COR-L47 (cell line): ENCODE results near the gene CFAP100.

Experiments used
- DNase-seq: peaks from one replicate; lab custom pipeline; 2025; lab: John Stamatoyannopoulos, UW

The CFAP100 gene

DNA sequence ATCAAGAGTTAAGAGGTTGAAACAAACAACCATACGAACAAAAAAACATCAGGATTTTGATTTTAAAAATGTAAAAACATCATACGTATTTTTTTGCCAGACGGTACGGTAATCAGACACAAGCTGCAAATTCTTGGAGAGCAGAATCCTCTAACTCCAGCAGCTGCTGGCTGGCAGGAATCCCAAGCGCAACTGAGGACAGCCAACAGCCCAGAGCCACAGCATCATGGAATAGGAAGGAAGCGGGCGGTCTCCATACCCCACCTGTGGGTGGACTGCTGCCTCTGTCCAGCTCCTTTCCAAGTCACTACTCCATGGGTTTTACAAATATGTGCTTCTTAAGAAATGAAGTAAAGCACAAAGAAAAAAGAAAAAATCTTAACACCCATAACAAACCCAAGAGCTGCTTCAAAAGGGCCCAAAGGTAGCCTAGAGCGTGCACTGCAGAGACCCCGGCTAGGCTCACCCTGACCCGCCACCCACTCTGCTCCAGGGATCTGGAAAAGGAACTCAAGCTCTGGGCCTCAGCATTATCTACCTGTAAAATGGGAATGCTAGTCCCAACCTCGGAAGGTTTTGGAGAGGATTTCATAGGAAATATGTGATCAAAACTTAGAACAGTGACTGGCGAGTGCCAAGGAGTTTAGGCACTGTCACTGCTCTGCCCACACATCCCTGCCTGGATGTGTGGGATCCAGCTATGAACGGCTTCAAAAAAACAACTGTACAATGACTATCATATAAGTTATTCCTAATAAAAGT lies 47.6 kb downstream of the CFAP100 start:
- no peak for DNase-seq

DNA sequence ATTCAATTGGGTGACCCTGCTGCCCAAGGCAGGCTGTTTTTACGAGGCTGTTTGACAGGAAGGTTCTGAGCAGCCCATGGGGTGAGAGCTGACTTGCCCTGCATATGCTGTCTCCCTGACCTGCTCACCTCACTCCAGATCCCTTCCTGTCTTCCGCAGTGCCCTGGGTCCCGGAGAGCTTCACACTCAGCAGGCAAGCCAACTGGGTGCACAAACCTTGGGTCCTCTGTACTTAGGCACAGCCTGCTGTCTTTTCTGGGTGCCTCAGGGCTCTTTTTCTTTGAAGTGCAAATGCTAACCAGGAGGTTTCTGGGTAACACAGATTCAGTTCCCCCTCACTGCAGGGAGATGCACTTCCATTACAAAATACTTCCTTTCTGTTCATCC lies 48.1 kb downstream of the CFAP100 start:
- no peak for DNase-seq

DNA sequence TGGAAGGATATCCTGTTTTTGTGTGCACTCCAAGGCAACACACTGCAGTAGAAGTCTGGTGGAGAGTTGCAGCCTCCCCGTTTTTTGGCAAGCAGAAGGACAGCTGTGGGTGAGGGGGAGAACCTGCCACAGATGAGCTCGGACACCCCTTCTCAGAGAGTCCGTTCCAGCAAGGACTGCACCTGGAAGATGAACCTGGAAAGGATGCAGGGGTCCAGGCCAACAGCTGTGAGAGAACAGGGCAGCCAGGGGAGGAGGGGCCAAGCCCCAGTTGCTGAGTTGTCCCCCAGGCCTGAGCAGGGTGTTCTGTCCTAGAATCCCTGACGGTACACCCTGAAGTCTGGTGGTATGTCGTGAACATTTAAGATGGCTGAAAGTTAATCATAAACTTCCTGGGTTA lies 50.8 kb downstream of the CFAP100 start:
- DNase-seq: no peak

DNA sequence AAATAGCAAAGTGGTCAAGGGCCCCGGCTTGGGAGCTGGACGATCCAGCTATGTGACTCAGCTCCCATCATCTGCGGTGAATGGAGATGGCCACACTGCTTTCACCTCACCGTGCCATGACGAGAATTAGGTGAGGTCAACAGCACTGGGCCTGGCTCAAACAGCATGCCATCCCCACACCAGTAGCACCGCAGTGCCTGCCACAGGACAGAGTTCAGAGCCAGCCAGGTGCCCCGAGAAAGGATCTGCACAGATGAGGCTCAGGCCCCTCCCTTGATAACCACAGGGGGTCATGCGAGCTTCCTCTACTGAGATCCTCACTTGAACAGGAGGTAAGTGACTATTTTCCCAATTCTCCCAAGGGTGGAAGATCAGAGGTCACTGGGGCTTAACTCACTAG lies 51.6 kb downstream of the CFAP100 start:
- no peak for DNase-seq

DNA sequence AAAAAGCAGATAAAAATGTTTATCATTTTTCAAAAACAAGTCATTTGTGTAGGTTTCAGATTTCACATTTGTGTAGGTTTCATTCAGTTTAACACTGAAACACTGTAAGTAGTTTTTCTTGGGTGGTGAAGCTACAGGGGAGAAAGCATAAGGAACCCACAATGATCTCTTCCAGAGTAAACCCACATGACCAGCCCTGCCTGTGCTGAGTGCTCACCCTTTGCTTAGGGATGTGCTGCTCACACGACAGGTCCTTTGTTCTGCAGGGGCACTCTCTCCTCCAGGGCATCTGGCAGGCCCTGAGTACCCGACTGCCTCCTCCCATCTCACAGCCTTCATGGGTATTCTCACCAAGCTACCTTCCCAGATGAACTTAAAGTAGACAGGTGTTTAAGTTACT lies 52.1 kb downstream of the CFAP100 start:
- no peak for DNase-seq

DNA sequence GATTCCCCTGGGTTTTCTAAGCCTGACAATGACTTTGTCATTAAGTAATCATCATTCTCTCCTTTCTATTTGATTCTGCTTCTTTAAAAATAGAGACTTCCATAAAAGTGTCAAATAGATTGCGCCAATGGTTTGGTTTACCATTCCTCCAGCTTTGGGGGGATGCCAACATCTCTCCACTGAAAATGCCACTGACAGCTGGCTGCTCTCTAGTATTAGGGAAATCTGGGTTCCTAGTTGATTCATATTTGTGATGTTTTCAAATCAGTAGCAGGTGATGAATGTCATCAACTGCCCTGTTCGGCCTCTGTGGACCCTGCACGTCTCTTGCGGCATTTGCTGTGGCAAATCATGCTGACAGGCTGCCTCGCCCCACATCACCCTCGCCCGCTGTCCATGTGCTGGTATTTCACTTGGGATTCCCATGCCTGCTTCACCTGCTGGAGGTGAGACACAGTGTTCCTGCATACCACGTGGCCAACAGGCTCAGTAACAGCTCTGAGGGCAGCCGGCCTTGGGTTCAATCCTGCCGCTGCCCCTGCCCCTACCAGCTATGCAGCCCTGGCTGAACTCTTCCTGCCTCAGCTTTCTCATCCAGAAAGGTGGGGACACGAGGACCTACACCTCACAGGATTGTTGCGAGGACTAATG lies 52.9 kb downstream of the CFAP100 start:
- no peak for DNase-seq

DNA sequence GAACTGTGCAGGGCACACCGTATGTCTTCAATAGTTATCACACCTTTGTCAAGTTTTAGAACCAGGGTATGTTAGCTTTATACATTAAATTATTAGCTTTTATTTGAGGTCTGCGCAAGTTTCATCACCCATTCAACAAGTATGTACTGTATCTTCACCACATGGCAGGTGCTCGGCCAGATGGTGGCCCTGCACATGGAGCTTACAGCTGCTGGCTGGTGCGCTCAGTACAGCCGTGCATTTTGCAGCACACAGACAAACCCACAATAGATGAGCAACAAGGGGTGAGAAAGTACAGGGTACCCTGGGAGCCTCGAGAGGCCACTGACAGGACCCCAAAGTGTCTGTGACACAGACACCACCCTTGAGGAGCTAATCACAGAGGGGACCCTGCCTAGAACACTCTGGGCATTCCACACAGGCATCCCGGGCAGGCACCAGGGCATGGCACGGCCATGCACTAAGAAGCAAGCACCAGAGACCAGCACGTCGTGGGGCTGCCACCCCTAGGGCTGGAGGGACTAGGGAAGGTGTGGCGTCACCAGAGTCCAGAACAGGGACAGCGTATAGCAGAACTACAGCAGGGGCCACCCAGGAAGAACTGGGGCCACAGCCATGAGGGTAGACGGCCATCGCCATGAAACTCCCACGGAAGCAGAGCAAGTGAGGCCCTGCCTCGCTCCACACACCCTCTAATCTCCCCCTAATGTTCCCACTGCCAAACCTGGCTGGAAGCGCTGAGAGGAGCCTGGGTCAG lies 53.6 kb downstream of the CFAP100 start:
- no peak for DNase-seq

DNA sequence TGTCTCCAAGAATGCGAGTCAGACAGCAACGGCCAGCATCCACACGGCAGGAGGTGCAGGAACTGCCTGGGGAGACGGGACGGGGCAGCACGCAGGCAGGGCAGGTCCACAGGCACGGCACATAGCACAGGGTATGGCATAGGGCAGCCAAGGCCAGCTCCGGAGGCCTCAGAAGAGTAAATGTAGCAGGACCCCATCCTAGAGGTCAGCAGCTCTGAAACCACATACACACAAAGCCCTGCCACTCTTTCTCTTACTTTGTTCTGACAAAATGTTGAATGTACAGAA lies 54.1 kb downstream of the CFAP100 start:
- no peak for DNase-seq

DNA sequence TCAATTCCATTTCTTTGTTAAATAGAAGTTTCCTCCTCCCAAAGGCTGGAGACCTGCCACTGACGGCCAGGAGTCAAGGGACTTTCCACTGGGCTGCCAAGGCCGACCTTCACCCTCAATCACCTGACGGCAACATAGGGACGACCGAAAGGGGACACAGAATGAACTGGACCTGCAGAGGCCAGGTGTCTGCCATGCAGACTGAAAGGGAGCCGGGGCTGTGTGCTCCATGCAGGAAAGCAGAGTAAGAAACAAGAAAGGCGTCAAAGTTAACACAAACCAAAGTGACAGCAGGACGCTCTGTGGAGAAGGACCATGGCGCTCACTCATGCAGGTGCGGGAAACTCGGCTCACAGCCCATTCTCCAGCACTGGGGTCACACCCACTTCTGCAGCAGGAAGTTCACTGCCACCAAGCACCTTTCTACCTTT lies 54.9 kb downstream of the CFAP100 start:
- no peak for DNase-seq

DNA sequence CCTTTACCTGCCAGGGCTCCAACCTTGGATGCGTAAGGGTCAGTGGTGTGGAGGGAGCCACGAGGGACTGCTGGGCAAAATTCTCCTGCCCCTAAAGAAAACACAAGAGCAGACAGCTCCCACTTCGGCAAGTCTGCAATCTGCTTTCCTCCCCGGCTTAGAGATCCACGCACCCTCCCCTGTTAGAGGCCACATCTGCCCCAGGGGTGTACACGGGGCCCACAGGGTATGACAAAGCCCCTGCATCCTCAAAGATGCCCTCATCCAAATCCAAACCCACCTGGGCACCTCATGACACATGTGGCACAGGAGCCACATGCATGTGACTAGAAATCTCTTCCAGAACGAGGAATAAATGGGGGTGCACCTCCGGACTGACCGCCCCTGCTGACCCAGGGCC lies 55.5 kb downstream of the CFAP100 start:
- no peak for DNase-seq

DNA sequence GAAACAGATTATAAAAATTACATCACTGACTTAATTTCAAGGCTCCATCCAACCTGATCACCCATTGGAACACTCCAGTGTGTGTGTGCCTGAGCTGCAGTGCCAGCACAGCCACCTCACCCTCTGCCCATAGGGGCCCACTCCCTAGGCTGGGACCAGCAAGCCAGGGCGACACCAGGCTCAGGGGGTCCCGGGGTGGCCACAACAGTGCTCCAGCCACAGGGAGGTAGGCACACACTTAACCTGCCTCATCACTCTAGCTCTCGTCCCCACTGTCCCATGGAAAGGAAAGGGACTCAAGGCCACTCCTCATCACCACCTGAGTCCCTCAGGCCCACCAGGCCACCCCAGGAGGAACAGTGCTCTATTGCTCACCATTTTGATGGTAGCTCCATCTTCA lies 56.0 kb downstream of the CFAP100 start:
- no peak for DNase-seq

DNA sequence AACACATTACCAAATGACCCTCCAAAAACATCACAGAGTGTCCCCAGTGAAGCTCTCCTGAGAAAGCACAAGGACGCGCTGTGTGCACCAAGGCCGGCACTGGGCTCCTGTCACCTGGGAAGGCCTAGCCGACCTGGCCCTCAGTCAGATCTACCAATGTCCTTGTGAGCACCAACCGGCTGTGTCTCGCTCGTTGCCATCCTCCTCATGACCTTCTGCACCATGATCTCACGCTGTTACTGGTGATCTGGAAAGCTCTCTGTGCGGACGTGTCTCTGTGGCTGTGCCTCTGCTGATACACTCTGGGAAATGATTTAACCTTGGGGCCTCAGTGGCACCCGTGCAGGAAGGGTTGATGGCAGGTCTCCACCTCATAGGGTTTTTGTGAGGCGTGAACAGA lies 56.8 kb downstream of the CFAP100 start:
- no peak for DNase-seq

DNA sequence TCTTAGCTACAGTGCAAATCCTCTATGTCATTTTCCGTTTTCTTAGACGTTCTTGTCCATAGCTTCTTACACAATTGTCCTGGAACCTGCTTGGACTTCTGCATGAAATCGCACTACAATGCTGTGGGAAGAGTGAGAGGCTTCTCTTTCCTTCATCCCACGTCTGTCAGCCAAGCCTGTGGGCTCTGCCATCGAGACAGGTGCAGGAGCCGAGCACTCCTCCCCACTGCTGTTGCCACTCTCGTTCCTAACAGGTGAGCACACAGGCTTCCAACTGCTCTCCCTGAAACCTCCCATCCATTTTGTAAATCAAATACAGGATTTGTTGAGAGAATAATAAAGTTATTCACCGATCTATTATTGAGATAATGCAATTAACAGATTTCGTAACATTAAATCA lies 57.5 kb downstream of the CFAP100 start:
- no peak for DNase-seq

DNA sequence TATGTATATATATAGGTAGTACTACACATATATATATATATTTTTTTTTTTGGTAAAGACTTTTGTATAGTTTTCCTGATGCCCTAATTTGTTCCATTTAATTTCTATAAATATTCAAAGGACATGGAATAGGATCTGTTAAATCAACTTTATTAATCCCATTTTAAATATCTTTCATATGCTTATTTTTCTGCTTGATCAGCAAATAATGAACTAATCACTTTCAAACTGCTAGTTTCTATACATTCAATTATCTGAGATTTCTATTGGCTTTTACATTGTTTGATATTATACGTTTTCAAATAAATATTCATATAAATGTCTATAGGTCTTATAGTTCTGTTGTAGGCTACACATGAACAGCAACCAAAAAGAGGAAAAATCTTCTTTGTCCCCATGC lies 59.3 kb downstream of the CFAP100 start:
- DNase-seq: no peak

DNA sequence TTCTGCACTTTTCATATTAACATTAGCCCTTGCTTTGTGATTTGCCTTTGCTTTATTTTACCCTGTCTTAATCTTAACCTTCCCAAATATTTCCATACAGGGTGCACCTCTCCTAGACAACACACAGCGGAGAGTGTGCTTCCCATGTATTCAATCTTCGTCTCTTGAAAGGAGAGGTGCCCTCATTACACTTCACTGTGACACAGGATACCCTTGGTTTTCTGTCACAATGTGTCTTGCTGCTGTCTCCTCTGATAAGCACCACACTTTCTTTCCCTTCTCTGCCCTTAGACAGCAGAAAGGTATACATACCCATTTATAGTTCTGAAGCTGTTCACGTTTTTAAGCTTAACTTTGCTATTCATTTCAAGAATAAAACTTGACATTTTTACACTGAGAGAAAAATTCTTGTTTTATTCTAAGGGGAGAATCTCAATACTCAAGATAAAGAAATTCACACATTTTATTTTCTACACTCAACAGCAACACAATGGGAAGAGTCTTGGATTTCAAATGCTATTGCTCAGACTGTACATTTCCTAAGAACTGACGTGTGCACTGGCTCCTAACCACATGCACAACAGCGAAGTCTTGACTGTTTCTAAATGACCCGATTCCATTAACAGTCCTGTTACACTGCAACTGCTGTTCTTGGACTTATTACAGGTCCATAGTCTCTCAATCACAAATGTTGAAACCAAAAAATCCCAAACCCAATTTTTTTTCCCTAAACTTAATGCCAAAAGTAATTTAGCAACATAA lies 59.9 kb downstream of the CFAP100 start:
- DNase-seq: no peak

DNA sequence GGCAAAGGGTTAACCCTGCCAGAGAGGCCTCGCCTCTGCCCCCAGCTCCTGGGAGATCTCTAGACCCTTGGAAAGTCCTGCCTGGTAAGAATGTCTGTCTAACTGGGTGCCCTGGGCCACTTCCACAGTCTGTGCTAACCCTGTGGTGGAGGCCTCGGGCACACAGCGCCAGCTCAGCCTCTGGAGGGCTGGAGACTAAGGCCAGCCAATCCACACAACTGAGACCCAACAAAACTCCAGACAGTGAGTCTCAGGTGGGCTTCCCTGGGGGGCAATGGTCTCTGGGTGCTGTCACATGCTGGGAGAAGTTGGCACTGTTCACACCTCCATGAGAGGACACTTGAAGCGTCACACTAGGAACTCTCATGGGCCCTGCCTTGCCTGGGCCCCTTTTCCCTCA lies 61.5 kb downstream of the CFAP100 start:
- DNase-seq: no peak

DNA sequence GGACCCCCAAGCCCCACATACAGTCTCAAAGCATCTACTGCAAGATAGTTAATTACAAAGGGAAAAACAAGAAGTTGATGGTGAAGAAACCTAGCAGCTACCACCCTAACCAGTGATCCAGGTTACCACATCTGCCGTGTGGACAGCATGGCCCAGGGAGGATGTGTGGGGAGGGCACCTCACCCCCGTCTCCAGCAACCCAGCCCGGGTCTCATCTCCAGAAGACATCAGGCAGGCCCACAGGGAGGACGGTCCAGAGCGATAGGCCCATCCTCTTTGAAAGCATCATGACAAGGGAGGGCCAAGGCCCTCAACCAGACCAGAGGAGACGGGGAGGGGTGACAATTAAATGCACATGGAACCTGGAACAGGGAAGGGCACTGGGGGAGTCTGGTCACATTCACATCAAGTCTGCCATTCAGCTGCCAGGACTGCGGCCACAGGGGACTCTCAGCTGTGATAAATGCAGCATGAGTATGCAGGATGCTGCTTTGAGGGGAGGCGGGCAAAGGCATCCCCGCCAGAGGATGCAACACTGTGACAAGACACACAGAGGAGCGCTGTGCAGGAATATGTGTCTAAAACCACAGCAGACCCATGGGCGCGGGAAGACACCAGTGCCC lies 62.2 kb downstream of the CFAP100 start:
- DNase-seq: no peak

DNA sequence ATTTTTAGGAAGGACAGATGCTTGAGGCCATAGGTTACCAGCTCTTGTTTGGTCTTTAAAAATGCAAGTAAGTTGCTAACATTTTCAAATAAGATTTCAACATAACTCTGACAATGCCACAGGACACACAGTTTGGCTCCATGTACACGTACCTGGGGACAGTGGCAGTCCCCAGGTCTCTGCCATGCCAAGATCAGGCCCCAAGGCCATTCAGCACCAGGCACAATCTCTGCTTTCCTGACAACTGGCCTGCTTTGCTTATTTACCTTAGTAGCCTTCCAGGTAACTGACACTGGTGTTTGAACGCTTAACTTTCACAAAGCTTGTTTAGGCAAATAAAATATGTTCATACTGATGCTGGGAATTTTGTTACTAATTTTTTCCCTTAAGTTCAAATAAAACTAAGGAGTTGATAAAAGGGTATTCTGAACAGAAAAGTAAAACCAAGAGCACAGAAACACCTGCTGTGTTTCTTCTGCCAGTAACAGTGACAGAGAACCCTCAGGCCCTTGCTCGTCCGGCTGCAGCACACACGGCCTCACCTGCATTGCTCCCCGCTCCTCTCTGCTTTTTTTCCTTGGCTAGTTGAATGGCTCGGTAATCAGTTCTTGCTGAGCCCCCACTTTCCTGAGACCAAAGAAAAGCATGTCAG lies 64.5 kb downstream of the CFAP100 start:
- no peak for DNase-seq

DNA sequence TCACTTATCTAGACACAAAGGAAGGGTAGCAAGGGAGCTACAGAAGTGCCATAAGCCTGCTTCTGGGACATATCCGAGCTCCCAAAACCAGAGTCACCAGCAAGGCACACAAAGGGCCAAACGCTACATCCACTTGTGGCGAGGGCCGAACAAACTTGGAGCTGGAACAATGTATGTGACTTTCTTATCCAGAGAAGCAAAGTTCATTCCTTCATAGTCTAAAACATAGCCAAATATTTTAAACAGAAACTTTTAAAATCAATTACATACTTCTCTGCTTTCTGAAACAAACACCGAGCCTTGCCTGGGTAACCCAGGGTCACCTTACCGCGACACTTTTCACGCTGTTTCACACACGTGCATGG lies 65.0 kb downstream of the CFAP100 start:
- no peak for DNase-seq

DNA sequence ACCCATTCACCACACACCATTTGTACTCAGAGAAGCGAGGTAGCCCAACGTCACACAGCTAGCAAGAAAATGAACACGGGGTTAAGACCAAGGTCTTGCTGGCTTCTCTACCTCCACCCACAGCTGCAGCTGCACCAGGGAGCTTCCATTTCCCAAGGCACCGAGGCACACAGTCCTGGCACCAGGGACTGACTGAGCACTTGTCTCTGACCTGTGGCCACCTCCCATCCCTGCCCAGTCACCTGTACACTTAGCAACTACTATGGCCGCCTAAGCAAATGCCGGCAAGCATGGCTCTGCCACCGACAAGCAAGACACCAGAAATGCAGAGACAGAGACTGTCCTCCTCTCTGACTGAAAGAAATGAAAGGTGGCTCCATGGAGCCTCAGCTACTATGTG lies 65.7 kb downstream of the CFAP100 start:
- DNase-seq: no peak

DNA sequence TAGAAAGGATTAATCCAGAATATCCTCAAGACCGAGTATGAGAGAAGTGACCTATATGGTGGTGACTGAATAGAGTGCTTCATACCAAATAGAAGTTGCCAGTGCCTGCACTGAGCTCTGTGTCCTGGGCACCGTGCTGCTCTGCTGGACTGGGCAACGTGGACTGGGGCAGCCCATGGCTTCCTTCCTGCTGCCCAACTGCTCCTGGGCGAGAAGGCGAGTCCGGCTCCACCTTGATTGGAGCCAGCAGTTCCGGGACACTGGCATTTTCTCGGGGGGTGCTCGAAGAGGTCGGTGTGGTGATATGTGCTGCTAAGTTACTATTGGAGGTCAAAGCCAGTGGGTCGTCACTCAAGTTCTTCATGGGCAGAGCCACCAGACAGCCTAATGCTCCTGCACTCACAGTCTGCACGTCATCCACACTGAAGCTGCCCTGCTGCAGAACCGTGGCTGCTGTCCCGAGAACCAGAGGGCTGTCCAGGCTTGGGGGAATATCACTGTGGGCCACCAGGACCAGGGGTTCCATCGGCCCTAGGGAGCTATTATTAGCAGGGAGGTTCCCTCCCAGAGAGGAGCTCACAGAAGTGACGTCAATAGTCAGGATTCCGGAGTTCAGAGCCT lies 66.9 kb downstream of the CFAP100 start:
- DNase-seq: no peak
